ENCODE results near the gene BMPR1A.
A peak's percentile ranks its signal among the peaks of the same experiment; 100 is the strongest.

DNA sequence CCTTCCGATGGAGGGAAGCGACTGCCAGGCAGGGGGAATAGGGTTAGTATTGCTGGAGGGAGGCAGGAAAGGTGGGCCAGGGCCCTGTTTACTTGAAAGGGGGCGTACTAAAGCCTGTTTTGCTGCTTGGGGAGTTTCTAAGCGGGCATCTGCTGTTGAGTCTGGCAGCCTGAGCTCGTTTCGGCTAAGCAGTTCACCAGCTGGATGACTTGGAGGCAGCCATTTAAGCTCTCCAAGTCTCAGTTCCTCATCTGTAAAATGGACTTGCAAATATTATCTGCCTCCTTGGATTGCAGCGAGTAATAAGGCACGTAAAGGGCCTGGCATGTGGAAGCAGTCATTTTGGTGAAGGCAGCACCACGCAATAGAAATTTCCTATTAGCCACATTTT is 44.1 kb upstream of the BMPR1A start:
- TF ChIP-seq CTCF (IDR thresholded peaks at IDR 0.05) (no peak), POLR2AphosphoS5 (IDR thresholded peaks at IDR 0.05; ENCODE audit: low read depth, low read length) (0 out of 2 replicates have a peak, but pooled peaks have one; percentile 35), SIN3A (IDR thresholded peaks at IDR 0.05; ENCODE audit: borderline replicate concordance, insufficient read depth, low read depth, low read length) (no peak), REST (IDR thresholded peaks at IDR 0.05; ENCODE audit: insufficient read depth in 1 of 2, low read depth in 2 of 2, low read length in 1 of 2) (no peak)

Data from Panc1 (cell line).